CD4-positive, alpha-beta T cell treated with Interleukin-4 for 4 hours (primary cell): ENCODE results near the gene SLC25A29.
"Not testable (repeated sequence)": the region's sequence is repeated elsewhere in the genome, so short reads cannot be mapped to it uniquely, and the experiment has no call there.

Experiments used
- DNase-seq: peaks from one replicate; pipeline ENCODE4 v3.0.0-alpha.2; 2020

The SLC25A29 gene

GRCh38 chr14:100309028-100309737, 2.9 kb upstream of the SLC25A29 start:
- no peak for DNase-seq

GRCh38 chr14:100308427-100308792, 2.2 kb upstream of the SLC25A29 start:
- not testable (repeated sequence) for DNase-seq

GRCh38 chr14:100307766-100308426, 1.7 kb upstream of the SLC25A29 start:
- DNase-seq, result no peak

DNA sequence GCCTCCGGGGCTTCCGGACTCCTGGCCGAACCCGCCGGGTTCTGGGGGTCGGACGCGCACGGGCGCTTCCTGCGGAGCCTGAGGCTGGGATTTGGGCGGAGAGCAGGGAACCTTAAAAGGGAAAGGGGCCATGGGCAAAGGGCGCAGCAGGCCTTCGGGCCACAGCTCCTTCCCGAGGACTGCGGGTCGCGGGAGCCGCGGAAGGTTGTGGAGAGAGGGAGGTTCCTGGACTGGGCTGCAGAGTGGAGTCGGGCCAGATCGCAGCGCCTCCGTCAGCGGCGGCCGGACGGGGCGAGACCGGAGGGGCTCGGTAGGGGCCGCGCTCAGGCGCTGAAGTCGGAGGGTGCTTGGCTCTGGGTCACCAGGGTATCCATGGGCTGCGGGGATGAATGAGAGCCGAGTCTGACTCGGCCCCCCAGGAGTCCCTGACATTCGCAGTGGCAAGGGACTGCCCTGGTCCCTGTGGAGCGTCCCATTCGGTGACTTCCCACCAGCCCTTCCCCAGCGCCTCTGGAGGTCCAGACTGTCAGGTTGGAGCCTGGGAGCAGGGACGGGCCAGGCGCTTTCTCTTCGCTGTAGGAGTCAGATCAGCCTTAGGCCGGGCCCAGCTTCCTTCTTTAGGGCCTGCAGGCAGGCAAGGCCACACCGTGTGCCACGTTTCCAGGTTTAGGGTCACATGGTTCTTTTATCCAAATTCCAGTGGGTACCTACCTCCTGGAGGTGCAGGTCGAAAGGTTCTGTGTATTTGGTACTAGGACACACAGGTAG, 938 bp upstream of the SLC25A29 start:
- DNase-seq, result no peak

- DNase-seq, result peak; percentile 46
Measured at GRCh38 chr14:100305324-100306100, 732 bp downstream of the SLC25A29 start.

- DNase-seq, result peak; percentile 9
Measured at GRCh38 chr14:100304825-100305323, 1.4 kb downstream of the SLC25A29 start.

DNA sequence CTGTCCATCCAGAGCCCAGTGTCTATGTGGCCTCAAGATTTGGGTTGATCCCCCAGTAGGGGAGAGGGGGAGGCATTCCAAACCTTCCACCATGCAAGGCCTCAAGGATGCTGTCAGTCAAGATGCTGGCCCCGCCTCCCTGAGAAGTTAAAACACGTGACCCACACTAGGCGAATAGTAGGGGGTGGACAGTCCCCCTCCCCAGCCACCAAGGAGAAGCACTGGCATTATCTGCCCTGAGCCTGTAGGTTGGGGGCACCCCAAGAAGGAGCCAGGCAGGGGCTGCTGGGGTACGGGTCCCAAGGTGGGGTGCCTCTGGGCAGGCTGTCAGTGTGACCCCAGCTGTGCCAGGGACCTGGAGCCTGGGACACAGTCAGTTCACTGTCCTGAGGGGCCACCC, 2.3 kb downstream of the SLC25A29 start:
- DNase-seq, result no peak

DNA sequence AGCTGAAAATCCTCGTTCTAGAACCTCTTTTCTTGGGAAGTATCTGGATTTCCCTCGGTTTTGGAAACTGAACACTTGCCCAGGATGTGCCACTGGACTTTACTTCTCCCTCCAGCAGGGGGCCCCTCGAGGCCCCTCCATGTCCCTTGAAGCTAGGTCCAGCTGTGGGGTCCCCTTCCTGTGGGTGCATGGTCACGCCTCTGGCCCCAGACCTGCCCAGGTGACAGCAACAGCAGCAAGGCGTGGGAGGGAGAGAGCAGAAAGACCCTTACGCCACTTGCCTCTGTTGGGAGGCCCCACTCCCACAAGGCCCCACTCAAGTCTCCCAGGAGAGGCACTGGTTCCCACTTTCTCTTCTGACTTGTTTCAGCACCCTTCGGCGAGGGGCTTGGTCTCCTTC, 3.1 kb downstream of the SLC25A29 start:
- DNase-seq, result no peak

- no peak for DNase-seq
Measured at GRCh38 chr14:100302616-100303015, 3.6 kb downstream of the SLC25A29 start.

GRCh38 chr14:100299238-100299560, 7.0 kb downstream of the SLC25A29 start:
- no peak for DNase-seq

DNA sequence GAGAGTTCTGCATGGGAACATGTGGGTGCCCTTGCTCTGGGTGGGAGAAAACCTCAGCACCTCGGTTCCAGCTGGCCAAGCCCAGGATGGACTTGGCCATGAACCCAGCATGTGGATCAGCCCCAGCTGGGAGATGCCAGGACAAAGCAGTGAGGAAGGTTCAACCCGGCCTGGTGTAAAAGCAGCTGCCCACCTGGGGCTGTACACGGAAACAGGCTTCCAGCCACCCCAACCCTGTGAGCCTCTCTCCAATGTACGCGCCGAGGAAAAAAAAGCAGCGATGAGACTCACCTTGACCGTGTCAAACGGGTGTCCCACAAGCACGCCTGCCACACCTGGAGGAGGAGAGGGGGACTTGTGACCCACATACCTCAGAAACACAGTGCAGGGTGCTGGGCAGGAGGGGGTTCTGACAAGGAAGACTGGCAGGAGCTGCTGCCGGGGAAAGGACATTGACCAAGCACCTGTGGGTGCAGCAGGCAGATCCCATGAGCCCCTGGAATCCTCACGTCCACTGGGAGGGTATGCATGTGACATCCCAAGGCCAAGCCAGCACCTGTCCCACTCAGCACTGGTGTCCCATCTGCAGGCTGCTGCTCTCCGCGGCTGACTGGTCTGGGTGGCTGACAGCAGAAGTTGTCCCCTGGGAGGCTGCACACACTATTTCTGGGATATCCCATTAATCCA, 7.5 kb downstream of the SLC25A29 start:
- no peak for DNase-seq

DNA sequence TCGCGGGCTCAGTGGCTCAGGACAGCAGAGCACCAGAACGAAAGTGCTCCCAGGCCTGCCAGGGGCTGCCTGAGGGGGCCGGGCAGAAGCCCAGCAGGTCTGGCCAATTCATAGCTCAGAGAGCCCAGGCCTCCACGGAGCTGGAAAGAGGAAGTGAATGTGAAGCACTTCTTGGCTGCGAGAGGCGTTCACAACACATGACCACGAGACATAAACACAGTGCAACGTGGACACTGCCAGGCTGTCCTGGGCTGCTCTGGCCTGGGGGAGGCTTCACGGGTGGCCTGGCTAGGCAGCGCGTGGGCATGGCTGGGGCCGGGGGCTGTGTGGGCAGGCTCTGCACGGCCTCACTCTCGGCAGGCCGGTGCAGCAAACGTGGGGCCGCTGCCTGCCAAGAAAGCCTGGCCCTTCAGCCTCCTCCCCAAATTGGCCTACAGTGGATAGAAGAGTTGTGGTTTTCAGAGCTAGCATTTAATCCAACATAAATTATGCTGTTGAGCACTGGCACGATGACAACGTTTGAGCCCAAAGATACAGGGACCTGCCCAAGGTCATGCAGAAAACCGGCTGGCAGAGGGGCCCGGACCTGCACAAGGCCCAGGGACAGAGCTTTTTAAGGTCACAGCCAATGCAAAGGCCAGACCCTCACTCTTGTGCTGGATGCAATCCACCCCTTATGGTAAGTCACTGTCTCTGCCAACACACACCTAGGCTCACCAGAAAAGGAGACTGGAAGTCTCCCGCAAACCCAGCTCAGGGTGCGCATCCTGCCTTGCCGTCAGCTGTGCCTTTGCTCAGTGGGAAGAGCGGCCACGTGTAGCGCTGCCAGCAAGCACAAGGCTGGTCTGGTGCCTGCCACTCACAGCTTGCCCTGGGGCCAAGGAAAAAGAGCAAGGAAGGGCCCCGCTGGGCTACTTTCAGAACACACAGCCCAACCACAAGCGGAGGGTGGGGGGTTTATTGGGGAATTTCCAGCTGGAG, 8.6 kb downstream of the SLC25A29 start:
- no peak for DNase-seq

- DNase-seq, result not testable (repeated sequence)
Measured at GRCh38 chr14:100296729-100297128, 9.5 kb downstream of the SLC25A29 start.

DNA sequence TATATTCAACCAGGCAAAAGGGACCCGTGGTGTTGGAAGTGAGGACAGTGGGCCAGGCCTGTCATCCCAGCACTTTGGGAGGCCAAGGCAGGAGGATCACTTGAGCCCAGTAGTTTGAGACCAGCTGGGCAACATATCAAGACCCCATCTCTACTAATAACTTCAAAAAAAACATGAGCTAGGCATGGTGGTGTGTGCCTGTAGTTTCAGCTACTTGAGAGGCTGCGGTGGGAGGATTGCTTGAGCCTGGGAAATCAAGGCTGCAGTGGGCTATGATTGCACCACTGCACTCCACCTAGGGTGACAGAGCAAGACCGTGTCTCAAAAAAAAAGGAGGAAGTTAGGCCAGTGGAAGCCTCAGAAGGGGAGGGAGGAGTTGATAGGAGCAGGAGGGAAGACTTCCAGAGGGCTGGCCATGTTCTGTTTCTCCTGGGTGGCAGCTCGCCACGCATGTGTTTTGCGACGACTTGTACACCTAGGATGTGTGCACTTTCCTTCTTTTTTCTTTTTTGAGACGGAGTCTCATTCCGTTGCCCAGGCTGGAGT, 10.1 kb downstream of the SLC25A29 start:
- no peak for DNase-seq

DNA sequence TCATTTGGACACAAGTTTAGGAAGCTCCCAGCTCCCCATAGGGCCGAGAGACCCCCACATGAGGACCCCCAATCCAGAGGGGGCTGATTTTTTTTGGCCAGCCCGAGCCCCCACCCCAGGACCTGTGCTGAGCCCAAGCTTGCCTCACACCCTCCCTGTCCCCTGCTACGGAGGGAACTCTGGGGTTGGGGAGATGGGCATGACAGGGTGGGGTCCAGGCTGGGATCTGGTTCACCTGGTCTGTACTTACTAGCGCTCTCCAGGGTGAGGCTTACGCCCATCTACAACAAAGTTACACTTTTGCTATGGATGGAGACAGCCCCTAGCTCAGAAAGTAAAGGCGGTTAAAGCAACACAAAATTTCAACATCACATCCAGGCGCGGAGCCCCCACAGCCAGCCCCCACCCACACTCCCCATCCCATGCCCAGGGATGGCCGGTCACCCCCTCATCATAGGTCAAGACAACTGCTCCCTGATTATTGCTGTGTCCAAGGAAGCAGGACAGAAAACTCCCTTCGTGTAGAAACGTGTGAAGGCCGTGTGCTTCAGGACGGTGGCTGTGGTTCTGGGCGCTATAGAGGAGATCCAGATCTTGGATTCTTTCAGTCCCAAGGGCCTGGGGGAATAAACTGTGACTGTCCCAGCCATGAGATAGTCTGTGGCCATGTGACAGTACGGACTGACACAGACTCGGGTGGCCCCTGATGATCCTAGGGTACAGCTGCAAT, 10.7 kb downstream of the SLC25A29 start:
- no peak for DNase-seq

DNA sequence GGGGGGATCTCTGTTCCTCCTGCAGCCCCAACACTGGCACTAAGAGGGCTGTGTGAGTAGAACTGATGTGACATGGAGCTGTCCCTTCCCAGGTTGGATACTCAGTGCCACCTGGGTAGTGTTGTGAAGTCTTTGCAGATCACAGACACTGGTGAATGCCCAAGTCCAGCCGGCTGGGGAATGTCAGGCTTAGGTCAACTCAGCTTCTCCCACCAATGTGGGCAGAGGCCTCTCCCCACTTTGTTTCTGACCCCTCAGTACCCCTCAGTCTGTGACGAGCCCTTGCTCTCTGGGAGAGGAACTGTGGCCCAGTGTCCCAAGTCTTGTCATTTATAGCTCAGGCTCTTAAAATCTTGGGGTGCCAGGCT, 11.3 kb downstream of the SLC25A29 start:
- DNase-seq, result no peak

- DNase-seq, result no peak
Measured at GRCh38 chr14:100294213-100294962, 11.9 kb downstream of the SLC25A29 start.

GRCh38 chr14:100293497-100294212, 12.6 kb downstream of the SLC25A29 start:
- no peak for DNase-seq
